ENCODE data around the gene C11orf71.

The C11orf71 gene

GRCh38 chr11:114432893-114433292, 32.6 kb upstream of the C11orf71 start:
- H3K4me3 ChIP-seq (ENCODE audit: control insufficient read depth, low read depth, low read length), result no peak overlapping the region
- no peak for DNase-seq (ENCODE audit: low read depth)
- no peak for TF ChIP-seq CTCF (IDR thresholded peaks at IDR 0.05; ENCODE audit: control insufficient read depth, insufficient read depth, low read depth, low read length, missing control alignments)

- H3K4me3 ChIP-seq (ENCODE audit: control insufficient read depth, low read depth, low read length), result no peak overlapping the region
- no peak for TF ChIP-seq CTCF (IDR thresholded peaks at IDR 0.05; ENCODE audit: control insufficient read depth, insufficient read depth, low read depth, low read length, missing control alignments)
- no peak for DNase-seq (ENCODE audit: low read depth)
These were observed 30.0 kb upstream of the C11orf71 start for GRCh38 chr11:114430290-114430689.

- H3K4me3 ChIP-seq (ENCODE audit: control insufficient read depth, low read depth, low read length), result no peak overlapping the region
- no peak for DNase-seq (ENCODE audit: low read depth)
- TF ChIP-seq CTCF (IDR thresholded peaks at IDR 0.05; ENCODE audit: control insufficient read depth, insufficient read depth, low read depth, low read length, missing control alignments), result no peak
These were observed 26.0 kb upstream of the C11orf71 start for GRCh38 chr11:114426280-114426679.

DNA sequence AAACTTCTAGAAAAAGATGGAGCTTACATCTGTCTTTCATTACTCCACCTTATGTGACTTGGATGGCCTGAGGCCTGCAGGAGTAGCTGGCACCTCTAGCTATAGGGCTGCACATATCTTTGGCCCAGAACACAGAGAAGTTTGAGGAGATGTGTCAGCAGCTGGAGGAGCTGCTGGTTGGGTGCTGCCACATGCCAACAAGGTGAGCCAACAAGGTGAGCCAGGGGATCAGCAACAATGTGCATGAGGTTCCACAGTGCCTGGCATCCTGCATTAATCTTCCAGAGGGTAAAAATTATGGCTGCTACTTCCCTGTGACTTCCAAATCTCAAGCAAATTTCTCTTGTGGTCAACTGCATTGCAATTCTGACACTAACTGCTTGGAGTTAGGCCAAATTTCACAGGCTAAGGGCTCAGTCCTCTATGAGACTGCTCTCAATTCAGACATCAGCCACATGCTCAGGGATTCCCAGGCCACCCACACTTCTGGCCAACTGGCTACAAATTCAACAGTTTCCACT, 16.2 kb upstream of the C11orf71 start:
- TF ChIP-seq CTCF (IDR thresholded peaks at IDR 0.05; ENCODE audit: control insufficient read depth, insufficient read depth, low read depth, low read length, missing control alignments), result no peak
- no peak for DNase-seq (ENCODE audit: low read depth)
- H3K4me3 ChIP-seq (ENCODE audit: control insufficient read depth, low read depth, low read length), result no peak overlapping the region

- no peak for TF ChIP-seq CTCF (IDR thresholded peaks at IDR 0.05; ENCODE audit: control insufficient read depth, insufficient read depth, low read depth, low read length, missing control alignments)
- no peak overlapping the region for H3K4me3 ChIP-seq (ENCODE audit: control insufficient read depth, low read depth, low read length)
- DNase-seq (ENCODE audit: low read depth), result no peak
These were observed 13.6 kb upstream of the C11orf71 start for GRCh38 chr11:114413958-114414357.

- DNase-seq (ENCODE audit: low read depth), result no peak
- no peak overlapping the region for H3K4me3 ChIP-seq (ENCODE audit: control insufficient read depth, low read depth, low read length)
- TF ChIP-seq CTCF (IDR thresholded peaks at IDR 0.05; ENCODE audit: control insufficient read depth, insufficient read depth, low read depth, low read length, missing control alignments), result no peak
These were observed 12.6 kb upstream of the C11orf71 start for GRCh38 chr11:114412946-114413345.

DNA sequence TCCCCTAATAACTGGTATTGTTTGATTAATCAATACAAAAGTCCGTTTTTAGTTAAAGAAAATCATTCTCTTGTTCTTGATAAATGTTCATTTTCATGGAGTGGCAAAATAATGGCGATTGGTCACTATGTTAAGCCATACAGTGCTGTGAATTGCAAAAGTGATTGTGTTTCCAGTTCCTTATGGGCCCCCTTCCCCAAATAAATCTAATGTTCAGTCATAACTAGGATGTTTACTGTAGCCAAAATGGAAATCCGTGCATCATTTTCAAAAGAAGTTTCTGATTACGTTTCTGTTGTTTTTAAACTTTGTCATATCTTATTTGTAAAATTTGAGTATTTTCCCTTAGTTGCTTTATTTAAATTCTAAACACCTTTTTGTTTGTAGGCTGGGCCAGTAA, 1.0 kb upstream of the C11orf71 start:
- TF ChIP-seq CTCF (IDR thresholded peaks at IDR 0.05; ENCODE audit: control insufficient read depth, insufficient read depth, low read depth, low read length, missing control alignments), result no peak
- H3K4me3 ChIP-seq (ENCODE audit: control insufficient read depth, low read depth, low read length), result peak overlapping the region; percentile 65
- no peak for DNase-seq (ENCODE audit: low read depth)
